K562 (cell line): Measurements from ENCODE around the gene GCN1.

ENCODE experiments used
- ELF1 ChIP-seq: fragments of 200-800 bp; sonication (Bioruptor generic); IDR thresholded peaks from 2 replicates; pipeline ENCODE4 v1.6.1; 2016; ENCODE audit warnings: missing genetic modification characterization, missing compliant biosample characterization
- MAZ ChIP-seq, 2 experiments: fragments of 450-650 bp in 1 of 2; sonication (generic) in 1 of 2; formaldehyde crosslinking; IDR thresholded peaks in 1 of 2; conservative IDR thresholded peaks in 1 of 2; 2 replicates each; pipeline versions ENCODE4 v1.4.0 to v1.5.0; 2020; ENCODE audit warnings: mild to moderate bottlenecking in 1 of 2, missing genetic modification reagents in 1 of 2
- NFIC ChIP-seq: fragments of 450-650 bp; IDR thresholded peaks from 2 replicates; pipeline ENCODE4 v1.6.1; 2017; ENCODE audit warnings: mild to moderate bottlenecking, inconsistent platforms
- PRPF4 ChIP-seq: fragments of 200-400 bp; formaldehyde crosslinking; IDR thresholded peaks from one replicate; pipeline ENCODE4 v1.6.1; 2017; ENCODE audit warnings: low read length, low read depth, mild to moderate bottlenecking; ENCODE audit not compliant: insufficient read depth, poor library complexity, severe bottlenecking
- RFX5 ChIP-seq: IDR thresholded peaks from 2 replicates; pipeline ENCODE4 v1.6.1; 2011; ENCODE audit warnings: low read depth, mild to moderate bottlenecking, improper control_type of control experiment, low read length
- SIN3A ChIP-seq, 2 experiments: fragments of 150-350 bp in 1 of 2; IDR thresholded peaks; 2 replicates each; pipeline ENCODE4 v1.6.1; 2011 to 2016; ENCODE audit warnings: borderline replicate concordance in 2 of 2, low read depth in 2 of 2, low read length in 2 of 2, mild to moderate bottlenecking in 2 of 2, moderate library complexity in 2 of 2; ENCODE audit not compliant: control insufficient read depth in 1 of 2
- TAF1 ChIP-seq: IDR thresholded peaks from 2 replicates; pipeline ENCODE4 v1.6.1; 2011; ENCODE audit warnings: mild to moderate bottlenecking, low read length, moderate library complexity; ENCODE audit not compliant: insufficient read depth, control insufficient read depth, severe bottlenecking; ENCODE audit errors: extremely low read depth
- TF ChIP-seq, protein P1 (sequence below), 3 experiments: IDR thresholded peaks in 2 of 3; conservative IDR thresholded peaks in 1 of 3; 2 replicates each; pipeline ENCODE4 v1.5.1; 2011 to 2012; ENCODE audit warnings: low read length in 3 of 3, mild to moderate bottlenecking in 3 of 3, control low read depth in 2 of 3, improper control_type of control experiment in 1 of 3, inconsistent platforms in 1 of 3, low read depth in 1 of 3, mixed read lengths in 1 of 3, moderate library complexity in 1 of 3; ENCODE audit not compliant: insufficient read depth in 2 of 3
- TF ChIP-seq, protein P2 (sequence below): fragments of 250-450 bp; sonication (Bioruptor Pico); IDR thresholded peaks from 2 replicates; pipeline ENCODE4 v1.4.0; 2020; ENCODE audit warnings: mild to moderate bottlenecking
- TF ChIP-seq, protein P3 (sequence below), 2 experiments: IDR thresholded peaks; 2 replicates each; pipeline ENCODE4 v1.6.1; 2011; ENCODE audit warnings: borderline replicate concordance in 1 of 2, control low read depth in 1 of 2, low read depth in 1 of 2, low read length in 1 of 2, mild to moderate bottlenecking in 1 of 2, mixed read lengths in 1 of 2, moderate library complexity in 1 of 2; ENCODE audit not compliant: insufficient read depth in 1 of 2, insufficient read length in 1 of 2, poor library complexity in 1 of 2, severe bottlenecking in 1 of 2; ENCODE audit errors: extremely low read depth in 1 of 2
- TF ChIP-seq, protein P4 (sequence below), 2 experiments: fragments of 450-650 bp; formaldehyde crosslinking in 1 of 2; IDR thresholded peaks; 2 replicates each; pipeline versions ENCODE4 v1.4.0 to v1.6.1; 2014 to 2020; ENCODE audit warnings: mild to moderate bottlenecking in 2 of 2, borderline replicate concordance in 1 of 2, low read depth in 1 of 2

DNA sequence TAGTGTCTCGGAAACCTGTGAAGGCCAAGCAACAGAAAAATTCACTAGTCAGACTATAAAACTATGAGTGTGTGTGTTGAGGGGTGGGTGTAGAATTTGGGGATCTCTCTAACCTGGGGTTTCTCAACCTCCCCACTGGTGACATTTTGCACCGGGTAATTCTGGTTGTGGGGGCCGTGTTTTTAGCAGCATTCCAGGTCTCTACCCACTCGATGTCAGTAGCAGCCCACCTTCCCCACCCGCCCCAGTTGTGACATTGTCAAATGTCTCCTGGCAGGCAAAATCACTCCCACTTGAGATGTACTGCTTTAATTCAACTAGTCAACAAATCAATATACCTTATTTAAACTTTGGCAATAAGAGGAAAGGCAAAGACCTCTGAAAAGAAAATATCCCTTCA, 4.1 kb downstream of the GCN1 start:
- no peak for TF ChIP-seq TAF1
- TF ChIP-seq, protein P1, sequence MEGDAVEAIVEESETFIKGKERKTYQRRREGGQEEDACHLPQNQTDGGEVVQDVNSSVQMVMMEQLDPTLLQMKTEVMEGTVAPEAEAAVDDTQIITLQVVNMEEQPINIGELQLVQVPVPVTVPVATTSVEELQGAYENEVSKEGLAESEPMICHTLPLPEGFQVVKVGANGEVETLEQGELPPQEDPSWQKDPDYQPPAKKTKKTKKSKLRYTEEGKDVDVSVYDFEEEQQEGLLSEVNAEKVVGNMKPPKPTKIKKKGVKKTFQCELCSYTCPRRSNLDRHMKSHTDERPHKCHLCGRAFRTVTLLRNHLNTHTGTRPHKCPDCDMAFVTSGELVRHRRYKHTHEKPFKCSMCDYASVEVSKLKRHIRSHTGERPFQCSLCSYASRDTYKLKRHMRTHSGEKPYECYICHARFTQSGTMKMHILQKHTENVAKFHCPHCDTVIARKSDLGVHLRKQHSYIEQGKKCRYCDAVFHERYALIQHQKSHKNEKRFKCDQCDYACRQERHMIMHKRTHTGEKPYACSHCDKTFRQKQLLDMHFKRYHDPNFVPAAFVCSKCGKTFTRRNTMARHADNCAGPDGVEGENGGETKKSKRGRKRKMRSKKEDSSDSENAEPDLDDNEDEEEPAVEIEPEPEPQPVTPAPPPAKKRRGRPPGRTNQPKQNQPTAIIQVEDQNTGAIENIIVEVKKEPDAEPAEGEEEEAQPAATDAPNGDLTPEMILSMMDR (IDR thresholded peaks at IDR 0.05 in 2 of 3, conservative IDR thresholded peaks at IDR 0.05 in 1 of 3; ENCODE audit: insufficient read depth in 2 of 3, low read depth in 1 of 3, low read length in 3 of 3), result no peak
- no peak for TF ChIP-seq PRPF4
- TF ChIP-seq, protein P2, sequence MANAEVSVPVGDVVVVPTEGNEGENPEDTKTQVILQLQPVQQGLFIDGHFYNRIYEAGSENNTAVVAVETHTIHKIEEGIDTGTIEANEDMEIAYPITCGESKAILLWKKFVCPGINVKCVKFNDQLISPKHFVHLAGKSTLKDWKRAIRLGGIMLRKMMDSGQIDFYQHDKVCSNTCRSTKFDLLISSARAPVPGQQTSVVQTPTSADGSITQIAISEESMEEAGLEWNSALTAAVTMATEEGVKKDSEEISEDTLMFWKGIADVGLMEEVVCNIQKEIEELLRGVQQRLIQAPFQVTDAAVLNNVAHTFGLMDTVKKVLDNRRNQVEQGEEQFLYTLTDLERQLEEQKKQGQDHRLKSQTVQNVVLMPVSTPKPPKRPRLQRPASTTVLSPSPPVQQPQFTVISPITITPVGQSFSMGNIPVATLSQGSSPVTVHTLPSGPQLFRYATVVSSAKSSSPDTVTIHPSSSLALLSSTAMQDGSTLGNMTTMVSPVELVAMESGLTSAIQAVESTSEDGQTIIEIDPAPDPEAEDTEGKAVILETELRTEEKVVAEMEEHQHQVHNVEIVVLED (CRISPR knock-in tag), result no peak
- TF ChIP-seq, protein P3, sequence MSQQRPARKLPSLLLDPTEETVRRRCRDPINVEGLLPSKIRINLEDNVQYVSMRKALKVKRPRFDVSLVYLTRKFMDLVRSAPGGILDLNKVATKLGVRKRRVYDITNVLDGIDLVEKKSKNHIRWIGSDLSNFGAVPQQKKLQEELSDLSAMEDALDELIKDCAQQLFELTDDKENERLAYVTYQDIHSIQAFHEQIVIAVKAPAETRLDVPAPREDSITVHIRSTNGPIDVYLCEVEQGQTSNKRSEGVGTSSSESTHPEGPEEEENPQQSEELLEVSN (IDR thresholded peaks at IDR 0.05; ENCODE audit: borderline replicate concordance in 1 of 2, extremely low read depth in 1 of 2, insufficient read depth in 1 of 2, insufficient read length in 1 of 2, low read depth in 1 of 2, low read length in 1 of 2, poor library complexity in 1 of 2, severe bottlenecking in 1 of 2), result no peak
- TF ChIP-seq NFIC, result no peak
- TF ChIP-seq, protein P4, sequence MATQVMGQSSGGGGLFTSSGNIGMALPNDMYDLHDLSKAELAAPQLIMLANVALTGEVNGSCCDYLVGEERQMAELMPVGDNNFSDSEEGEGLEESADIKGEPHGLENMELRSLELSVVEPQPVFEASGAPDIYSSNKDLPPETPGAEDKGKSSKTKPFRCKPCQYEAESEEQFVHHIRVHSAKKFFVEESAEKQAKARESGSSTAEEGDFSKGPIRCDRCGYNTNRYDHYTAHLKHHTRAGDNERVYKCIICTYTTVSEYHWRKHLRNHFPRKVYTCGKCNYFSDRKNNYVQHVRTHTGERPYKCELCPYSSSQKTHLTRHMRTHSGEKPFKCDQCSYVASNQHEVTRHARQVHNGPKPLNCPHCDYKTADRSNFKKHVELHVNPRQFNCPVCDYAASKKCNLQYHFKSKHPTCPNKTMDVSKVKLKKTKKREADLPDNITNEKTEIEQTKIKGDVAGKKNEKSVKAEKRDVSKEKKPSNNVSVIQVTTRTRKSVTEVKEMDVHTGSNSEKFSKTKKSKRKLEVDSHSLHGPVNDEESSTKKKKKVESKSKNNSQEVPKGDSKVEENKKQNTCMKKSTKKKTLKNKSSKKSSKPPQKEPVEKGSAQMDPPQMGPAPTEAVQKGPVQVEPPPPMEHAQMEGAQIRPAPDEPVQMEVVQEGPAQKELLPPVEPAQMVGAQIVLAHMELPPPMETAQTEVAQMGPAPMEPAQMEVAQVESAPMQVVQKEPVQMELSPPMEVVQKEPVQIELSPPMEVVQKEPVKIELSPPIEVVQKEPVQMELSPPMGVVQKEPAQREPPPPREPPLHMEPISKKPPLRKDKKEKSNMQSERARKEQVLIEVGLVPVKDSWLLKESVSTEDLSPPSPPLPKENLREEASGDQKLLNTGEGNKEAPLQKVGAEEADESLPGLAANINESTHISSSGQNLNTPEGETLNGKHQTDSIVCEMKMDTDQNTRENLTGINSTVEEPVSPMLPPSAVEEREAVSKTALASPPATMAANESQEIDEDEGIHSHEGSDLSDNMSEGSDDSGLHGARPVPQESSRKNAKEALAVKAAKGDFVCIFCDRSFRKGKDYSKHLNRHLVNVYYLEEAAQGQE (IDR thresholded peaks at IDR 0.05; ENCODE audit: borderline replicate concordance), result no peak
- TF ChIP-seq, protein P4 (CRISPR knock-in tag; IDR thresholded peaks at IDR 0.05; ENCODE audit: low read depth), result no peak
- TF ChIP-seq SIN3A (IDR thresholded peaks at IDR 0.05; ENCODE audit: borderline replicate concordance in 2 of 2, control insufficient read depth in 1 of 2, low read depth in 2 of 2, low read length in 2 of 2), result no peak
- no peak for TF ChIP-seq ELF1
- TF ChIP-seq RFX5, result no peak
- no peak for TF ChIP-seq MAZ (CRISPR knock-in tag; conservative IDR thresholded peaks at IDR 0.05 in 1 of 2, IDR thresholded peaks at IDR 0.05 in 1 of 2)
